Right atrium auricular region (tissue), 2 donors: ENCODE measurements around the gene RNF113B. TPM values are rescaled to one million over a fixed set of nuclear protein-coding genes. Genes with fewer than 3 reads are reported as not detected.

Experiments
- DNase-seq: peaks from one replicate; pipeline ENCODE4 v3.0.0-alpha.2; 2019; ENCODE audit warnings: low spot score
- H3K27ac ChIP-seq, 2 donors: fragments of 200-600 bp; sonication (generic); 1 replicate in 1 of 2; 2 replicates in 1 of 2; pipeline ENCODE4 v1.5.1; 2016 to 2019
- H3K27me3 ChIP-seq, 2 donors: fragments of 200-600 bp; sonication (generic); one replicate each; pipeline versions ENCODE4 v1.5.1 to v1.6.0; 2017 to 2019
- H3K36me3 ChIP-seq: fragments of 200-600 bp; sonication (generic); one replicate; pipeline ENCODE4 v1.5.1; 2016
- H3K4me1 ChIP-seq, 2 donors: fragments of 200-600 bp; sonication (generic); one replicate each; pipeline versions ENCODE4 v1.5.1 to v1.6.0; 2017 to 2019
- H3K4me3 ChIP-seq, 2 donors: fragments of 200-600 bp; sonication (generic); 1 replicate in 1 of 2; 2 replicates in 1 of 2; pipeline ENCODE4 v1.5.1; 2017 to 2019; ENCODE audit warnings: mild to moderate bottlenecking in 1 of 2, moderate library complexity in 1 of 2
- H3K9me3 ChIP-seq, 2 donors: fragments of 200-600 bp; sonication (generic); one replicate each; pipeline ENCODE4 v1.5.1; 2019
- CTCF ChIP-seq, 2 donors: fragments of 200-600 bp; sonication (generic); IDR thresholded peaks; one replicate each; pipeline ENCODE4 v1.5.1; 2019; ENCODE audit warnings: antibody characterized with exemption in 2 of 2
- microRNA-seq, 2 donors: library from miRNA; unstranded; fragments of <30 nt; microRNA quantifications; one replicate each; pipeline ENCODE4, GENCODE V29; 2016 to 2017; ENCODE audit warnings: borderline number of aligned reads in 2 of 2, borderline replicate concordance in 1 of 2
- total RNA-seq, 2 donors: library from RNA; depleted of rRNA; stranded (reverse); fragments of >200 nt; gene quantifications; one replicate each; pipeline ENCODE4 v1.1.0, GENCODE V29; 2016

Gene RNF113B
- total RNA-seq, 2 donors from 2014 or later = not detected

- no peaks in the 10 kb centered on the region for H3K4me1 ChIP-seq
- TF ChIP-seq CTCF (IDR thresholded peaks at IDR 0.05) = no peak
- no peaks in the 10 kb centered on the region for H3K36me3 ChIP-seq
- H3K27ac ChIP-seq = no peak overlapping the region
- no peaks in the 10 kb centered on the region for H3K9me3 ChIP-seq
- H3K27me3 ChIP-seq = no peaks in the 10 kb centered on the region
- DNase-seq = no peak
- H3K4me3 ChIP-seq = no peak overlapping the region
Observed at GRCh38 chr13:98134901-98135300, 42.2 kb downstream of the RNF113B start.

- no peaks in the 10 kb centered on the region for H3K9me3 ChIP-seq
- no peak overlapping the region for H3K27ac ChIP-seq
- TF ChIP-seq CTCF (IDR thresholded peaks at IDR 0.05) = no peak
- no peak for DNase-seq
- H3K4me3 ChIP-seq = no peak overlapping the region
- H3K36me3 ChIP-seq = no peaks in the 10 kb centered on the region
- no peaks in the 10 kb centered on the region for H3K4me1 ChIP-seq
- H3K27me3 ChIP-seq = no peaks in the 10 kb centered on the region
Observed at GRCh38 chr13:98133946-98134345, 43.1 kb downstream of the RNF113B start.

- Histone ChIP-seq H3K4me3 (no peak overlapping the region), H3K4me1 (no peaks in the 10 kb centered on the region), H3K27me3 (no peaks in the 10 kb centered on the region), H3K36me3 (no peaks in the 10 kb centered on the region), H3K9me3 (no peaks in the 10 kb centered on the region), H3K27ac (no peak overlapping the region)
- no peak for DNase-seq
- TF ChIP-seq CTCF (IDR thresholded peaks at IDR 0.05) = no peak
Observed at GRCh38 chr13:98129059-98129746, 47.9 kb downstream of the RNF113B start.

Small RNA genes lying within 50 kb of the gene (microRNA-seq; reads per million reads assigned to microRNA genes)
- gene MIR3170 = 0 reads per million in 2 donors

Other genes with a start within 250 kb of the RNF113B start
- gene IPO5, start 223.6 kb downstream of the RNF113B start, total RNA-seq = 10 to 100 TPM; 58.2 to 87.4 TPM
- 10 to 100 TPM; 15.5 to 25.7 TPM for gene FARP1, start 34.2 kb downstream of the RNF113B start, total RNA-seq